Suppressor macrophage treated with lipopolysaccharide for 4 hours (primary cell): ENCODE results near the gene PPM1K.
A peak's percentile ranks its signal among the peaks of the same experiment; 100 is the strongest.

ENCODE experiments used
- DNase-seq: peaks from one replicate; pipeline ENCODE4 v3.0.0-alpha.2; 2020

The PPM1K gene

DNA sequence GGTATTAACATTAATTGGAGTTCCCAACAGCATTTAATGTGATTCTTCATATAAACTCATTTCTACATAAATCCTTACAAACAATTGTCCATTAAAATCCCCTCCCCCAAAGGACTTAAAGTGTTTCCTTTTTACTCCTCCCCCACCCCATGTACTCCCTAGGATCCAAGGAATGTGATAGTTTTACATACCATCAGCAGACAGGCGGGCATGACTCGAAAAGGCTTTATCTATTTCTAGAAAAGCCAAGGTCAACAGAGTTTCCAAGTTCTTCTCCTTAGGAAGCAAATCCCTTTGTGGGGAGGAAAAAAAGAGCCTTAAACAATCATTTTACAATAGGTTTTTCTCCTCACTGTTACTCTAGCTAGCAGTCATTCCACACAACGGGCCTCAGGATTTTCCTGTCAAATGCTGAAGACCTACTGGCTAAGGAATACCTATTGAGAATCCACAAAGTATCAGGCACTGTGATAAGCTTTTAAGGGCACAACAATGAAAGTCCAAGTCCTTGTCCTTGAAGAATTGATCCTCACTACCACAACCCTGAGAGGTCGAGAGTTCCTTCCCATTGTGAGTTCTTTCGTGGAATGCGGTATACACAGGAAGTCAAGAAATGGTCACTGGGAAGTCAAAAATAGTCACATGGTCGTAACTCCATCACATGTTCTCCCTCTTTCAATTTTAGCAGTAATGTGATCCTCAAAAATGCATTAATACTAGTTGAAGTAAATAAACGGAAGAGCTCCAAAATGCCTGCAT, 7.2 kb downstream of the PPM1K start:
- DNase-seq: no peak

DNA sequence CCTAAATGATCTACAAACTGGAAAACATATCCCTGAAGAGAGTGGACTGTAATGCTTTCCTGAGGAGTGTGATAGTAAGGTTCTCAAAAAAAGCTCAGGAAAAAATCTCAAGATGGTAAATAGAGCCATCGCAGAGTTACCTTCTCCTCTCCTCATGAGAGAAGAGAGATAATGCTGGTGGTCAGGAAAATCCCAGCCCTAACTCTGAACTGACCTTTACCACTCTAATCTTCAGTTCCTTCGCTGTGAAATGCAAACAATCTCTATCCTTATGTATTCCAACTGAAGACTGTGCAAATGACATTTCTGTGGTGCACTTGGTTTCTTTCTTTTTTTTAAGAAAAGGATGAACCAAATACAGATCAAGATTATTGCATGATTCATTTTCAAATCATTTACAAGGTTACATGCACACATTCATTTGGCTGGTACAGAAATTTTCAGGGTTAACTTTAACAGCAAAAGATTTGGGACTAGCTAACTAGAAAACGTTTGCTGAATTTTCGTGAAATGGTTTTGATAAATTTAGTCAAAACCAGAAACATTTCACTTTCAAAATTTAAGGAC, 8.3 kb downstream of the PPM1K start:
- no peak for DNase-seq

DNA sequence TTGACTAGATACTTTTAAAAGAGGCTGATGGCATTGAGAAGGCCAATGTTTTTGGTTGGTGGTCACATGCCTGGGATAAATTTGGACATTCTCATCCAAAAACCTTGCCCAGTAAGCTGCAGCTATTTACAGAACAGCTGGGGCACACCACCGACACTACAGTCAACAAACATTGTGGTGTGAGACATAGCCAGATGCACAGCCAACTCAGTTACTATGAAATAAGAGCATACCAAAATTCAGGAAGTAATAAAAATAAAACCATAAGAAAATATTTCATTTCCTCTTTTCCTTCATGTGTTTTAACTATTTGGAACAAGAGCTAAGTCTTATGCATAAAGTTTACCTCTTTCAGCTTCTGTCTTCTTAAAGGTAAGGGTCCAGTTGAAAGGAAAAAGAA, 8.8 kb downstream of the PPM1K start:
- DNase-seq: peak; percentile 69

DNA sequence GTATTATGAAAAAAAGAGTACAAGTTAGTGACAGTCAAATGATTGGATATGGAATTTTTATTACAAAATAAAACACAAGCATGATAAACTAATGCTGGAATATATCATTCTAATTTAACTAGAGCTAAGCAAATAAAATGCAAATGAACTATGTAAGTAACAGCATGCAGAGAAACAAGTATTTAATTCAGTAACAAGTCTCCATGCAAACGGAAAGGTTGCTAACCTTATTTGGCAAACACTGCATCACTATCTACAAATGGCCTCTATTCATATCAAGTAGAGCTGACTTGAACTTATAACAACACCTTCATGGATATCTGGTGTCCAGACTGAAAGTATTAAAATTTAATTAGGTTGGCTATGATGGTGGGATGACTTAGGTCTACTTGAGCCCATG, 15.4 kb downstream of the PPM1K start:
- DNase-seq: no peak

DNA sequence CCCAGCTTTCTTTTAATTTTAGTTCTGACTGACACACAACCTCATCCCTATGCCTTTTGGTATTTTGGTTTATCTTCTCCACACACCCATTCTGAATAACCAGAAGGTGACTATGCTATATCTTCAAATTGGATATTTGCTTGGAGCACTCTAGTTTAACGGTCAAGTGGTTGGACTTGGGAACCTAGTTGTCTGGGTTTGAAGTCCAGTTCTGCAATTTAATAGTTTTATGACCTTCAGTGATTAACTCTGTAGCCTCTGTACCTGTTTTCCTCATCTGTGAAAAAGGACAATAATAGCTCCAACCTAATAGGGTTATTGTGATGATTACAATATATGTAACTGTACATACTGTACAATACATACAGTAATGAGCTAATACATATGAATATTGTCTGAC, 20.0 kb downstream of the PPM1K start:
- no peak for DNase-seq

DNA sequence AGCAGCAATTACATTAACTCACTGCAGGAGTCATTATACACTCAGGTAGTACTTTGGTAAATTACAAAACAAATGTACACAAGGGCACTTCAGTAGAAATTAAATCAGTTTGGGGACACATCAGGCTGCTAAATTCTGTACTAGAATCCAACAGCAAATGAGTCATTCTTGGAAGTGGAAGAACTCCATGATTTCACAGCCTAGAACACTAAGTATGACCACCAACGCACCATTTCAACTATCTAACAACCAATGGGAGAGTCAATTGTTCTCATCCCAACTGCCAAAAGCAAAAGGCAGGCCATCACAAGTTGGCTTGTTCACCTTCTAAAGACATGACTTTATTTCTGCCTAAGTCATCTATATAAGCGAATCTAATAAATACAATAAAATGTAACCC, 26.6 kb downstream of the PPM1K start:
- DNase-seq: no peak

DNA sequence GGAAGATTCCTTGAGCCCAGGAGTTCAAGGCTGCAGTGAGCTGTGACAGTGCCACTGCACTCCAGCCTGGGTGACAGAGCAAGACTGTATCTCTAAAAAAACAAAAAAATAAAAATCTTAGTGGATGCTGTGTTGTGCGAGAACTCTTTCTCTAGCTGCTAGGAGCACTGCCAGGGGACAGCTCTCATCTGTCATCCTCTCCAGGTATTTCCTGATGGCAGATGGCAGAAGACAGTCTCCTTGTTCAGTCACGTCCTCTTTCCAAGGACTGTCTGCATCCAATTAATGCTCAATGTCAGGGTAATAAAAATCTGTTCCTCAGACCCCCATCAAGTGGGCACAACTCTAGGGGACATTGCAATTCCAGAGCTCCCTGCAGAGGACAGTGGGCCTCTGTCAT, 29.2 kb downstream of the PPM1K start:
- DNase-seq: no peak

DNA sequence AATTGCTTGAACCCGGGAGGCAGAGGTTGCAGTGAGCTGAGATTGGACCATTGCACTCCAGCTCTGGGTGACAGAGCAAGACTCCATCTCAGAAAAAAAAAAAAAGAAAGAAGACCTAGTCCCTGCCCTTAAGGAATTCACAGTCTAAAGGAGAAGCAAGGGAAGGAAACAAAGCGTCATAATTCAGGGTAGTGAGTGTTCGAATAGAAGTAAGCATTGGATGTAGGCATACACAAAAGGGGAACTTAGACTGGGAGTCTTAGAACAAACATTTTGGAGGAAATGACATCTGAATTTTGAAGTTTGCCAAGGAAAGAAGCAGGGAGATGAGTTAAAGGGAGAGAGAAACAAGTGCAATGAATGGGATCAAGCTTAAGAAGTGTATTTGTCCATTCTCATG, 32.4 kb downstream of the PPM1K start:
- DNase-seq: peak; percentile 56

DNA sequence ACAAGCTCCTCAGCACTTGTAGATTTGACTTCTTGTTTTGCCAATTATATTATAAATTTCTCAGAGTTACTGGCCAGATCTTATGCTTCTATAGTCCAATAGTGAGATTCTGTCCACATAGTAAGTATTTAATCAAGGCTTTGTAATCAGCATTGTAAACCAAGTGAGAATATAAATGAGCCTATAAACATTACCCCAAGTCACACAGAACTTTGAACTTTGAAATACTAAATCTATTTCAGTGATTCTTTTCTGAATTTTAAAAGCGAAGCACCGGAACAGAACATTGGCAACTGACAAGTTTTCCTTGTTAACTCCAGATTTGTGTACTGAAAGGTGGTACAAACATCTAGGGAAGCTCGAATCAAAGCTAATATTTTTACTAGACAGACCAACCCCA, 37.2 kb downstream of the PPM1K start:
- no peak for DNase-seq

DNA sequence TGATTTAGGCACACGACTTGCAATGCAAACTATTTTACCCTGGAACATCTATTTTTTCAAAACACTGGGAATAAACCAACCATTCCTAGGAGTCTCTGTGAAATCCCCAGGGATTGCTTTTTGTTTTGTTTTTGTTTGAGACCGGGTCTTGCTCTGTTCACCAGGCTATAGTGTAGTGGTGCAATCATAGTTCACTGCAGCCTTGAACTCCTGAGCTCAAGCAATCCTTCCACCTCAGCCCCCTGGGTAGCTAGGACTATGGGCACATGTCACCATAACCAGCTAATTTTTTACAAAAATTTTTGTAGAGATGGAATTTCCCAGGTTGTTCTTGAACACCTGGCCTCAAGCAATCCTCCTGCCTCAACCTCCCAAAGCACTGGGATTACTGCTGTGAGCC, 37.8 kb downstream of the PPM1K start:
- DNase-seq: no peak

DNA sequence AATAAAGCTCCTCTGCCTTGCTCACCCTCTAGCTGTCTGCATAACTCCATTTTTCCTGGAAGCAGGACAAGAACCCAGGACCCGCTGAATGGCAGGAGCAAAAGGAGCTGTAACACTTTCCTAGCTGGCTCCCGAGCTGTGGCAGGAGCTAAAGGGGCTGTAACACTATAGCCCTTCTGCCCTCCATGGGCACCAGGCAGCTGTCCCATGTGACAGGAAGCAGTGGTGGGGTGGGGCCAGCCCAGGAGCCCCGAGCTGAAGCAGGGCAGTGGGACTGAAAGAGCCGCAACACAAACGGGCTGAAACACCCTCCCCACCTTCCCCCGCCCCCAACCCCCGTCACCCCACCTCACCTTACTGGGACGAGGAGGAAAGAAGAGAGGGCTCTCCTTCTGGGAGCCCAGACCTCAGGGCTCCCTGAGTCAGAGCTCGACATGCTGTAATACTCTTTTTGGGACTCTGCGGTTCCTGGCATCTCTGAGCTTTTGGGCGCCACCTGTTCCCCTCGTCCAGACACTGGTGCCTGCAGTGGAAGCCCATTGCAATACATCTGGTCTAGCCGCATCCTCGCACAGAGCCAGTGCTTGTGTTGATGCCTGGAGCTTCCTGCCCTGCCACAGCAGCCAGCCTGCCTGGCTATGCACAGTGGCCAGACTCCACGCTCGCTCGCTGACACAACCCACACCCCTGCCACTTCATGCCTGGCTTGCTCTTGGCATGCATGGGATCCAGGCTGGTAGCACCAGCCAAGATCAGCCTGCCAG, 39.4 kb downstream of the PPM1K start:
- DNase-seq: no peak

DNA sequence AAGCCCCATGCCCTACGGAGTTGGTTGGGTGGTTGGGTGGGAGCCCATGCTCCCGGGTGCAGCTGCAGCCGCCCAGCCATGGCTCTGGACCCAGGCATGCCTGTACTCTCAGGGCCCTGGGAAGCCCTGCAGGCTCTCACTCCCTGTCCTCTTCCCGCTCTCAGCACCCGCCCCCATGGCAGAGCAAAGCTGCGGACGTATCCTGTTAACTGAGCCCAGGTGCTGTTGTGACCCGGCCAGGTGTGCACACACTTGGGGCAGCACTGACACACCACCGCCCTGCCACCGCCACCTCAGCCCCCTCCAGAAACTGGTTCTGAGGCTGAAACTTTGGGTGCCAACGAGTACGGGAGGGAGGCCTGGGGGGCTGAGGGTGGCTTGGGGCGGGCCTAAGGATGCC, 40.3 kb downstream of the PPM1K start:
- DNase-seq: no peak

DNA sequence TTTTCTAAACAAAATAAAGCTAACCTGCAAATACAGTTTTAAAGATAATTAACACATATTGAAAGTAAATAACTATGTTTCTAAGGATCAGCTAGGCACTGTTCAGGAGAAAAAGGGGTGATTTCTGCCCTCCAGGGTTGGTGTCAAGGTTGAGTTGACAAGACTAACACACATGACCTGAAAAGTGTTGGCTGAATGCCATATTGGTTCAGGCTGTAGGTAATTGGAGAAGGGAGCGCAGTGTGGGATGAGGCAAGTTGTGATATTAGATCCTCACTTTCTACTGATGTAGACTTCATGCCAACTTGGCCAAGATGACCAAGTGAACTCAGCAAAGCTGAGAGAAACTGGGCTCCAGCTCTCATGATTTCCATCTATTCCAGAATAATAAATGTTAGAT, 42.2 kb downstream of the PPM1K start:
- DNase-seq: no peak

DNA sequence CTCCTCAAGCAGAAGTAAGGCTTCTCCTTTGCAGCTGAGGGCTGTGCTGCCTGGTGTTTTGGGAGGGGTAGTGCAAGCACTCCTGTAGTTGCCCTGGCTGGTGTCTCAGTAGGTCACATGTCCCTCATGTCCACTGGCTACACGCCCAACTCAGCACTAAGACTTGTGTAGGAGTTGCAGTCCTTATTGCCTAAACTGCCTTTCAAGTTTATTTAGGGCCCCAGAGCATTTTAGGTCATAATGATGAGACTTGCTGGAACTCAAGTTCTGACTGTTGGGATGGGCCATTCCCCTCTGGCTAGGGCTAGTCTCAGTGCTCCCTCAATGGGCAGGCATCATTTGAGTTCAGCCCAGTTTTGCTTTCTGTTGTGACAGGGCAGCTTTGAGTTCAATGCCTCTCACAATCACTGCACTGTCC, 44.1 kb downstream of the PPM1K start:
- peak; percentile 70 for DNase-seq

DNA sequence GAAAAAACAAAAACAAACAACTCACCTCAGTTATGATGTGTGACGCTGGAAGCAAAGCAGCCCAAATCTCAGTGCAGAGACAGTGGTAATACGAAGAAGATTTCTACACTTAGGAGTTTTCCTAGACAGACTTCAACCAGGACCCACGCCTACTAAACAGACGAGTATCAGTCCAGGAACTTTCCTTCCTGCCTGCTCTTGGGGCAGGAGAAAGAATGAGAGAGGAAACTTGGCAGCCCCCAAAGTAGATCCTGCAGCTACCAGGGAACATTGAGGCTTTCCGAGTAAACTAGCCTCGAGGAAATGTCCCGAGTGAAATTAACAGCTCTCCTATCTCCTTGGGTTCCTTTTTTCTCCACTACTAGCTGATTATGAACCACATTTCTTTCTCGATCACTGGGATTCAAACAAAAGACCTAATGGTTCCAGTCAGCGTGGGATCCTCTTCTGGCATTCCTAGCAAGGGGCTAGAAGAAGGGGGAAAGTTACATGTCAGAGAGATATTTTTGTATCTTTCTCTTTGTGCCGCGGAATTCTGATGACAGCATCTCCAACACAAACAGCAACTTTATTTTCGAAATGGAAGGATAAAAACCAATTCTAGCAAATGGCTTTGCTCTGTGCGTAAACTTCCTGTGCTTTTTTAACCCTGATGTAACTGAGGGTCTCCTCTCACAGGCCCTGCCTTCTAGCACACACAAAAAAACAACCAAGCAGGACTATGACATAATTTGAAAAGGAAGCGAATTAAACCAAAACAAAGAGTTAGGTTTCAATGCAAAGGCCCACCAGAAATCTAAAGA, 53.2 kb downstream of the PPM1K start:
- DNase-seq: no peak

DNA sequence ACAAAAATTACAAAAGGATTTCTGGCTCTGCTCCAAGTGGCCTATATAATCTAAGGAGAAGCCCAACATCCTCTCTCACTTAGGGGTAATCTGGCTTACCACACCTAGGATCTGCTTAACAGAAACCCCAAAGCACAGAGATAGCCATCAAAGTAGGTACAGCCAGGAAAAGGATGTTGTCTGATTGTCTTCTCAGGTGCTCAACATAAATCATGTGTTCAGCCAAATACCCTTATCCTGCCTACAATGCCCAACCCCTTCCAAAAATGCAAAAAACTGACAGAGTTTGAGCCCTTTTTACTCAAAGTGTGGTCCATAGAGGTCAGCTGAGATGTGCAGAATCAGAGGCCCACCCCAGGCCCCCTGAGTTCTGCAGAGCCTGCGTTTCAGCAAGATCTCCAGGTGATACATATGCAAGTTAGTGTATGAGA, 53.9 kb downstream of the PPM1K start:
- DNase-seq: no peak

DNA sequence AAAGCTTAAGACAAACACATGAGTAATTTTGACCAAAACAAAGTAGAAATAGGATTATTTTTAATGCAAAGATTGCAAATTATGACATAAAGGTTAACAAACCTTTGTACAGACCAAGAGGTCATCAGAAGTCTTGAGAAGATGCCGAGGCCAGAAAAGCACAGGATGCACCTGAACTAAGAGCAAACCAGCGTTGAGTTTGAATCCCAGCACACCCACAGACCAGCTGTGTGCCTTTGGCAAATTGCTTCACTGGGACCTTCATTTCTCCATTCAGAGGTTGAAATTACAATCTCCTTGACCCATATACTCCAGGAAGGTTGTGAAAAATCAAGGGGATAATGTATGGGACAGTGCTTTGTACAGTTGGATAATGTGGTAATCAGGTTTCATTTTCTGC, 56.6 kb downstream of the PPM1K start:
- DNase-seq: no peak

DNA sequence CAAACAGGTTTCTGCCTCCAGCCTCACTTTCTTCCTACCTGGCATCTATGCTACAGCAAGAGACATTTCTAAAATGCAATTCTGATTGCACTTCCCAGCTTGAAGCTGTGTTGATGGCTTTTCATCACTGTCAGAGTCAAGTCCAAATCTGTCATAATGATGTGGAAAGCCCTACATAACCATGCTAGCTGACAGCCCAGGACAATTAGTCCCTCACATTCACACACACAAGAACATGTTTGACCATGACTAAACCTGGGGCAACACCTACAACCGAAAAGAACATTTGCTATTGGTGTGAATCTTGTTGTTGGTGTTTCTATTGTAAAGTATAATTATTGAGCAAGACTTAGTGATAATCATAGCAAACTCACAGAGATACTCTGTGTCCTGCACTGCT, 58.2 kb downstream of the PPM1K start:
- DNase-seq: no peak

DNA sequence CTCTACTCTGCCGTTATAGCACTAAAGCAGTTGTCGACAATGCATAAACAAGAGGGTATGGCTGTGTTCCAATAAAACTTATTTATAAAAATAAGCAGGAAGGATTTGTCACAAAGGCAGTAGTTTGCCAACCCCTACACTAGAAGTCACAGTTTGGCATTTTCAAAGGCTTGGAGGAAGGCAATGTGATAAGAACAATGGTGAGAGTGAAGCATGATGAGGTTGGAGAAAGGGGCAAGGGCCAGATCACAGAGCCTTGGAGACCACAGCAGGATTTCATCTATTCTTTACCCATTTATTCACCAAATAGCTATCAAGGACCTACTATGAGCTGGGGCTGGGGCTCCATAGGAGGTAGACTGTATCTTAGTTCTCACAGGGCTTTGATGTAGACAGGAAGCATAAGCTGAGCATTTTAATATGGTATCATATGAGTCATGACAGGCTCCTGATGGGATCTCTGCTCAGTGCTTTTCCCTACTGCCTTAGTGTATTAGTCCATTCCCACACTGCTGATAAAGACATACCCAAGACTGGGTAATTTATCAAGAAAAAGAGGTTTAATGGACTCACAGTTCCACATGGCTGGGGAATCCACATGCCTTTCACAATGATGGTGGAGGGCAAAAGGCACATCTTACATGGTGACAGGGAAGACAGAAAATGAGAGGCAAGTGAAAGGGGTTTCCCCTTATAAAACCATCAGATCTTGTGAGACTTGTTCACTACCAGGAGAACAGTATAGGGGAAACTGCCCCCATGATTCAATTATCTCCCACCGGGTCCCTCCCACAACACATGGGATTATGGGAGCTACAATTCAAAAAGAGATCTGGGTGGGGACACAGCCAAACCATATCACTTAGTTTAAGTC, 58.9 kb downstream of the PPM1K start:
- peak; percentile 38 for DNase-seq

DNA sequence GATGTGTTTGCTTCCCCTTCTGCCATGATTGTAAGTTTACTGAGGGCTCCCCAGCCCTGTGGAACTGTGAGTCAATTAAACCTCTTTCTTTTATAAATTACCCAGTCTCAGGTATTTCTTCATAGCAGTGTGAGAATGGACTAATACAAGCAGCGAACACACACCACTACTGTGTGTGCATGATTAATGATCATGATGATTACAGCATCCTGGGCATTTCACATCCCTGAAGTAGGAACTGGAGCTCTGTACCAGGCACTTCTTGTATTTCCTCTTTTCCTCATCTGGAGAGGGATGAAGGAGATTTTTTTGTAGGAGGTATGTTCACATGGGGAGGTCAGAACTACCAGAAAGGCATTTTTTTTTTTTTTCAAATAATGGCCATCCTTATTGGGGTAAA, 60.8 kb downstream of the PPM1K start:
- DNase-seq: peak; percentile 70

DNA sequence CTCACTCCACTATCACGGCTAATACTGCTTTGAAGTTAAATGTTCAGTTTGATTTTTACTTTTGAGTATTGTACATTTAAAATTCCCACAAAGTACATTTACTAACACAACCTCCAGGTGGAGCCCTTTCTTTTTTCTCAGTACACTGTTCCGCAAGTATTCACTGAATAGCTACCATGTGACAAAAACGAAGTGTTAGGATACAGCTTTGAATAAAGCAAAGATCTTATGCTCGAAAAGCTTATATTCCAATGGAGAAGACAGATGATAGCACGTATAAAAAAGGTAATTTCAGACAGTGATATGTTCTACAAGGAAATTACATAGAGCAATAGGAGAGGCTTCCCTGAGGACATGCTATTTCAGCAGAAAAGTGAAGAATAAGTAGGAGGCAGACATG, 65.3 kb downstream of the PPM1K start:
- DNase-seq: peak; percentile 76

DNA sequence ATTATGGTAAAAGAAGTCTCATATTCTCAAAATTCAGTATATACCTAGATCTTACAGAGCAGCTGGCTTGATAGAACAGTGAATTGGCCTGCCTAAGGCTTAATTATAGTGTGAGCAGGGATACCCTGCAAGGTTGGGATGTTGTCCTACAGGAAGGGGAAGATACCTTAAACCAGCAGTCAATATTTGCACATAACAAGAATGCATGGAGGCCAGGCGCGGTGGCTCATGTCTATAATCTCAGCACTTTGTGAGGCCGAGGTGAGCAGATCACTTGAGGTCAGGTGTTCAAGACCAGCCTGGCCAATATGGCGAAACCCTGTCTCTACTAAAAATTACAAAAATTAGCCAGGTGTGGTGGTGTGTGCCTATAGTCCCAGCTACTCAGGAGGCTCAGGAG, 67.2 kb downstream of the PPM1K start:
- DNase-seq: no peak
